SH-SY5Y (cell line): Measurements from ENCODE around the gene IL18BP.

Source experiments
- GATA2 ChIP-seq: IDR thresholded peaks from 2 replicates; pipeline ENCODE4 v1.6.1; 2011; ENCODE audit warnings: mild to moderate bottlenecking, low read depth, low read length
- GATA3 ChIP-seq: IDR thresholded peaks from 2 replicates; pipeline ENCODE4 v1.6.1; 2011; ENCODE audit warnings: low read depth, mild to moderate bottlenecking, low read length, moderate library complexity

DNA sequence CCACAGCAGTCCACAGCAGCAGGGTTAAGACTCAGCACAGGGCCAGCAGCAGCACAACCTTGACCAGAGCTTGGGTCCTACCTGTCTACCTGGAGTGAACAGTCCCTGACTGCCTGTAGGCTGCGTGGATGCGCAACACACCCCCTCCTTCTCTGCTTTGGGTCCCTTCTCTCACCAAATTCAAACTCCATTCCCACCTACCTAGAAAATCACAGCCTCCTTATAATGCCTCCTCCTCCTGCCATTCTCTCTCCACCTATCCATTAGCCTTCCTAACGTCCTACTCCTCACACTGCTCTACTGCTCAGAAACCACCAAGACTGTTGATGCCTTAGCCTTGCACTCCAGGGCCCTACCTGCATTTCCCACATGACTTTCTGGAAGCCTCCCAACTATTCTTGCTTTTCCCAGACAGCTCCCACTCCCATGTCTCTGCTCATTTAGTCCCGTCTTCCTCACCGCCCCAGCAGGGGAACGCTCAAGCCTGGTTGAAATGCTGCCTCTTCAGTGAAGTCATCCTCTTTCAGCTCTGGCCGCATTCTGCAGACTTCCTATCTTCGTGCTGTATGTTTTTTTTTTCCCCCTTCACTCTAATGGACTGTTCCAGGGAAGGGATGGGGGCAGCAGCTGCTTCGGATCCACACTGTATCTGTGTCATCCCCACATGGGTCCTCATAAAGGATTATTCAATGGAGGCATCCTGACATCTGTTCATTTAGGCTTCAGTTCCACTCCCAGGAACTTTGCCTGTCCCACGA, 3.3 kb downstream of the IL18BP start:
- no peak for TF ChIP-seq GATA2
- no peak for TF ChIP-seq GATA3
